Kidney tubule cell (primary cell): ENCODE results near the gene GGA1.
"Not testable (repeated sequence)": the region's sequence is repeated elsewhere in the genome, so short reads cannot be mapped to it uniquely, and the experiment has no call there.

Experiments
- DNase-seq: peaks from one replicate; pipeline ENCODE4 v3.0.0-alpha.2; 2018; ENCODE audit warnings: low spot score

GGA1 gene

DNA sequence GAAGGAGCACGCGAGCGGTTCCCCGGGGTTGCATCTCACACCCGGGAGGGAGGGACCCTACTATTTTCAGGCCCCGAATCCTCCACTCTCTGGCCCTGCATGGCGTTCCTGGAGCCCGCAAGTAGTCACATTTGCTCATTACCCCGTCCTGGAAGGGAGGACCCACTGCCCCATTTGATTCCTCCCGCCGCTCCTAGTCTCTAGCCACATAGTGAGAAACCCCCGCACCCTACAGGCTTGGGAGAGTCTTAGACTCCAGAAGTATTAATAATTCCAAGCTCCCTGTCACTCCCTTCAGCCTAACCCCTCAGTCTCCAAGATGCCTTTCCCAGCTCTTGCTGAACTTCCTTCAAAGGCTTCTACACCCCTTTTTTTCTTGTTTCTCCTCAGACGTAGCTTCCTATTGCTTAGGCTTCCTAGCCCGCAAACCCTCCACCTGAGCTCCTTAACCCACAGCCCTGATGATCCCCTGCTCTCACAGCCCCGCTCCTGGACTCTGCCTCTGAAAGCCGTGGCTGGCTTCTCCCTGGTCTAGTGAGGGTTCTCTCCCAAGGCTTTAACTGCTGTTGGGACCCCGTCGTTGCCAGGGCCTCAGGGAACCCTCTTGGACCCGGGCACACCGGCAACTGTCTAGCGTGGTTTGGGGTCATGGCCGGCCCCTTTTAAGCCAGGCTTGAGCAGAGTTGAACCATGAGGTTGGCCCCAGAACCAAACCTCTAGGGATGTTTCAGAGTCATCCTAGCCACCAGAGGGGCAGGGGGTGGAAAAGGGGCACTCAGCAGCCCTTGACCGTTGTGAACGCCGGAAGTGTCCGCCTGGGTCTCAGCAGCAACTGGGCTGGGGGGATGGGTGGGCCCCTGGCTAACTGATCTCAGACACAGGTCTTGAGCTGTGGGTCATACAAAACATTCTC is 862 bp downstream of the GGA1 start:
- DNase-seq = peak; percentile 36

- not testable (repeated sequence) for DNase-seq
These were observed 1.5 kb downstream of the GGA1 start for GRCh38 chr22:37610153-37610475.

DNA sequence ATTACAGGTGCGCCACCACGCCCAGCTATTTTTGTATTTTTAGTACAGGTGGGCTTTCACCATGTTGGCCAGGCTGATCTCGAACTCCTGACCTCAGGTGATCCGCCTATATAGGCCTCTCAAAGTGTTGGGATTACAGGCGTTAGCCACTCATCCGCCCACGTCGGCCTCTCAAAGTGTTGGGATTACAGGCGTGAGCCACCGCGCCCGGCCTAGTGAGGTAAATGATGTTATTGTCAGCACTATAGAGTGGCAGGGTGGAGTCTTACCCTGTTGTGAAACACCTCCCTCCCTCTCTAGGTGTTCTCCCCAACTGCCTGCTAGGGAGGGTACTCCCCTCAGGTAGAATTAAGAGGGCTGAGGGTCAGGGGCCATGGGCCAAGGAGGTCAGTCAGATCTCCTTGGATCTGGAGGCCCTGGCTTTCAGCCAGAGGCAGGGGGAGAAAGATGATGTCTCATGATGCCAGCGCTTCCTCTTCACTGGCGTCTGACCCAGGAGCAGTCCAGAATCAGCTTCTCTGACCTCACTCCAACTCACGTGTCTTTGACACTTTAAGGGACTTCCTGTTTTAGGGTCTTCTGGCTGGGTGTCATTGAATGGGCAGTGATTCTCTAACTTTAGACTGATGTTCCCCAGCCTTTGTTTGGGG is 2.0 kb downstream of the GGA1 start:
- DNase-seq = no peak

GRCh38 chr22:37611207-37611606 is 2.6 kb downstream of the GGA1 start:
- DNase-seq = no peak

DNA sequence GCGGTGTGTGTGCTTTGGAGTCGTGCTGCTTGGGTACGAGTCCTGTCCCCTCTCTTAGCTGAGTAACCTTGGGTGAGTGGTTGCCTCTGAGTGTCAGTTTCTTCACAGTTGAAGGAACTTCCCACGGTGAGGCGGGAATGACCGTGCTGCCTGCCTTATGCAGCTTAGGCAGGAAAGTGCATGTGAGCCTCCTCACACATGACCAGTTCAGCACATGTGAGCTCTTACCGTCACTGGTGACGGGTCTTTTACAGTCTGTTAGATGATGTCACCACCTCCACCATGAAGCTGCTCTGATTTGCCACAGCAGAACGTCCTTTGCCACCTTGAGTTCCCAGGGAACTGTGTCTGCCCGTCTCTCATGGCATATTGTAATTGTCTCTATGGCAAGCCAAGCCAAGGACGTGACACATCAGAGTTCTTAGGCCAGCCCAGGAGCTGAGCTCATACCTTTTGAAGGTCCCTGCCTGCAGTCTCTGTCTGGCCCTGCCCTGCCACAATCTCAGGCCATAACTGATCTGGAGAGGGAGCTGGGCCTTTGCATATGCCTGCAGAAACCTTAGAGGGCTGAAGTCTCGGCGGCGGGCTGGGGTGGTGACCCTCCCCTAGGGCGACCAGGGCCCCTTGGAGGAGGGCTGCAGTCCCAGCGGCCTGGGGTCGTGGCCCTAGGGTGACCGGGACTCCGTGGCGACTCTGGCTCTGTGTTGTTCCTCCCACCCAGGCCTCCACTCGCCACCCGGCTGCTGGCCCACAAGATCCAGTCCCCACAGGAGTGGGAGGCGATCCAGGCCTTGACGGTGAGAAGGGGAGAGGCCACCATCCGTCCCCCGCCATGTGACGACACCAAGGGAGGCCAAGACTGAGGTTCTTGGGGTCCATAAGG is 7.8 kb downstream of the GGA1 start:
- DNase-seq = peak; percentile 40

- DNase-seq = no peak
These were observed 8.8 kb downstream of the GGA1 start for GRCh38 chr22:37617431-37617830.

GRCh38 chr22:37618072-37618656 is 9.5 kb downstream of the GGA1 start:
- DNase-seq = no peak

DNA sequence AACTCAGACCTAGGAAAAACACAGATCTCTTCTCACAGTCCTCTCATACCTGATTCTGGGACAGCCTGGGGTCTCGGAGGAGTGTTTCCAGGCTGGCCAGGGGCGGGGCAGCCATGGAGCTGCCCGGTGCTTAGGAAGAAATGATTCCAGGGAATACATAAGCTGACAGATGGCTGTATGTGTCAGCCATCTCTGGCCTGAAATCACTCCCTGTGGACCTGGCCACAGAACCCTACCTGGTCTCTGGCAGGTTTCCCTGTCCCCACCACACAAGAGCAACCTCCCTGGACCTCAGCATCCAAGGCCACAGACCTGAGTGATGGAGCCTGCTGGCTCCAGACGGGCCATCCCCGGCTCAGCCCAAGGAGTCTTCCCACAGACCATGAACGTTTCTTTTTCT is 10.0 kb downstream of the GGA1 start:
- no peak for DNase-seq

GRCh38 chr22:37619991-37620390 is 11.4 kb downstream of the GGA1 start:
- no peak for DNase-seq

DNA sequence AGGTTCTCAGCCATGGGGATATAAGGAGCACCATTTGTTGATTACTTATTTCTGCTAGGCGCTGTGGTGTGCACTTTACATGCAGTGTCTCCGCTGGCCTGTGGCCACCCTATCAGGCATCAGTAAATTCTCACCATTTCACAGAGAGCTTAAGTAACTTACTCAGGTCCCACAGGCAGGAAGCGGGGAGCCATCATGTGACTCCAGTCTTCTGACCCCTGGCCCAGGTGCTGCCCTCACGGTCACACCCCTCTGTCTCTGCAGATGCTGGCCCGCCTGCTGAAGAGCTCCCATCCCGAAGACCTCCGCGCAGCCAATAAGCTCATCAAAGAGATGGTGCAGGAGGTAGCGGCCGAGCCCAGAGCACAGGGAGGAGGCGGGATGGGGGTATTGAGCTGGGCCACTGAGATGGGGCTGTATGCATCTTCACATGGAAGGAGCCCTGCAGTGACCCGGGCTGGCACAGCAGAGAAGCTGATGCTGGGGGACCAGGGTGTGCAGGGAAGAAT is 12.8 kb downstream of the GGA1 start:
- DNase-seq = no peak

- peak; percentile 55 for DNase-seq
These were observed 14.7 kb downstream of the GGA1 start for GRCh38 chr22:37623075-37624016.

DNA sequence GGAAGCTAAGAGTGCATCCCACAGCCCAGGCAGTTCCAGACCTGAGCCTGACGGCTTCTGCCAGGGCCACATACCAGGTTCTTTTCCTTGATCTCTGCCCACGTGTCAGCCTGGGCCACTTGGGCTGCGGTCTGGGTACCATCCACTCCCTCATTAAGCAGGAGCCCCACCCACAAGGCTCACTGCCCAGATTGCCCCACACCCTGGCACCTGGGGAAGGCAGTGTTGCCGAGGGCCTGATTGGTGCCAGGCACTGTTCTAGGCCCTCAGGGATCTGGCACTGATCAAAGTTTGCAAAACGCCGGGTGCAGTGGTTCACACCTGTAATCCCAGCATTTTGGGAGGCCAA is 15.4 kb downstream of the GGA1 start:
- DNase-seq = no peak

DNA sequence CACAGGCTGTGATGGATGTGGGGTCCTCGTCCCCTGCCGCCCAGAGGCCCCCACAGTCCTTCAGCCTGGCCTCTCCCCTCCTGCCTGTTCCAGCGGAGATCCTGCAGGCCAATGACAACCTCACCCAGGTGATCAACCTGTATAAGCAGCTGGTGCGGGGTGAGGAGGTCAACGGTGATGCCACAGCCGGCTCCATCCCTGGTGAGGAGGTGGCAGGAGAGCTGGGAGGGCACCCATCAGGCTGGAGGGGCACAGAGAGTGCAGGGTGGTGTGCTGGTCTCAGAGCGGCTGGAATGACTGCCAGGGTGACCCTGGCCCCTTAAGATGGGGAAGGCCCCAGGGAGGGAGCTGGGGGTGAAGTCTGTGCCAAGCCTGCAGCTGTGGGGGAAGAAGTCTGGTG is 16.2 kb downstream of the GGA1 start:
- DNase-seq = no peak

DNA sequence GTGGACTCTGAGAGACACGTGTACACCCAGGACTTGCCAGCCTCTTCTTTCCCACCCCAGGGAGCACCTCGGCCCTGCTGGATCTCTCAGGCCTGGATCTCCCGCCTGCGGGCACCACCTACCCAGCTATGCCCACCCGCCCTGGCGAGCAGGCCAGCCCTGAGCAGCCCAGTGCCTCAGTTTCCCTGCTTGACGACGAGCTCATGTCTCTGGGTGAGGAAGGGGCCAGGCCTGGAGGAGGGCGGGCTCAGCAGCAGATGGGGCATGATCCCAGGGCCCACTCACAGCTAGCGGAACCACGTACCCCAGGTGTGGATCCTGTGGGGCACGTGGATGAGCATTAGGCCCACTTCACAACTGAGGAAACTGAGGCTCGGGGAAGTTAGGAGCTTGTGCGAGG is 17.1 kb downstream of the GGA1 start:
- no peak for DNase-seq

- peak; percentile 19 for DNase-seq
These were observed 17.5 kb downstream of the GGA1 start for GRCh38 chr22:37626144-37626543.

GRCh38 chr22:37626556-37627075 is 18.0 kb downstream of the GGA1 start:
- no peak for DNase-seq

GRCh38 chr22:37627121-37627520 is 18.5 kb downstream of the GGA1 start:
- peak; percentile 35 for DNase-seq

DNA sequence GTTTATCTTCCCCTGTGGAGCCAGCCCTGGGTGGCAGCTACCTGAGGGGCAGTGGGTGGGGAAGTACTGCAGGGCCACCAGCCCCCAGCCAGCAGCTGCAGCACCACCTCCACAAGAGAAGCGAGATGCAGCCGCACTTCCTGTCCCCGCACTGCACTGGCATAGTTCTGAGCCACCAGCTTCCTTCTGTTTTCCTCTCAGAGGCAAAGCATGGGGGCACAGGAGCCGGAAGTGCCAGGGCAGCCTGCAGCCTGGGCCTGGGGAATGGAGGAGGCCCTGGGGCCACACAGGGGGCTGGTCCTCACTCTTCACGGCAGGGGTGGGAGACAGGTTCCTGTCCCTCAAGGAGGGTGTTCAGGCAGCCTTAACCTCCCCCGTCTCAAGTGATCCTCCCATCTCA is 18.9 kb downstream of the GGA1 start:
- DNase-seq = no peak

GRCh38 chr22:37628830-37629229 is 20.2 kb downstream of the GGA1 start:
- no peak for DNase-seq

- no peak for DNase-seq
These were observed 21.3 kb downstream of the GGA1 start for GRCh38 chr22:37629928-37630327.
